Activated CD4-positive, alpha-beta T cell treated with anti-CD3 and anti-CD28 coated beads, Interleukin-2, amount 50 U/mL, for 16 hours (primary cell): ENCODE results near the gene AK2.
"Not testable (repeated sequence)": the region's sequence is repeated elsewhere in the genome, so short reads cannot be mapped to it uniquely, and the experiment has no call there.

ENCODE experiments used
- DNase-seq: peaks from one replicate; pipeline ENCODE4 v3.0.0-alpha.2; 2020

AK2 gene

GRCh38 chr1:33050221-33051076 lies 13.8 kb upstream of the AK2 start:
- no peak for DNase-seq

- DNase-seq, result no peak
Measured at GRCh38 chr1:33049371-33049770, 12.7 kb upstream of the AK2 start.

- DNase-seq, result no peak
Measured at GRCh38 chr1:33048426-33048825, 11.7 kb upstream of the AK2 start.

- DNase-seq, result no peak
Measured at GRCh38 chr1:33047839-33048305, 11.2 kb upstream of the AK2 start.

GRCh38 chr1:33047290-33047689 lies 10.6 kb upstream of the AK2 start:
- no peak for DNase-seq

GRCh38 chr1:33046234-33046633 lies 9.6 kb upstream of the AK2 start:
- DNase-seq, result not testable (repeated sequence)

GRCh38 chr1:33045814-33046213 lies 9.1 kb upstream of the AK2 start:
- DNase-seq, result peak; percentile 55

GRCh38 chr1:33045246-33045645 lies 8.6 kb upstream of the AK2 start:
- no peak for DNase-seq

- DNase-seq, result no peak
Measured at GRCh38 chr1:33043267-33044092, 6.8 kb upstream of the AK2 start.

- no peak for DNase-seq
Measured at GRCh38 chr1:33042831-33043230, 6.1 kb upstream of the AK2 start.

GRCh38 chr1:33041026-33041425 lies 4.3 kb upstream of the AK2 start:
- DNase-seq, result no peak

GRCh38 chr1:33039840-33040239 lies 3.2 kb upstream of the AK2 start:
- no peak for DNase-seq

GRCh38 chr1:33036051-33036525 lies 595 bp downstream of the AK2 start:
- peak; percentile 27 for DNase-seq

- DNase-seq, result no peak
Measured at GRCh38 chr1:33032126-33032869, 4.4 kb downstream of the AK2 start.

- DNase-seq, result no peak
Measured at GRCh38 chr1:33031506-33031905, 5.2 kb downstream of the AK2 start.

- no peak for DNase-seq
Measured at GRCh38 chr1:33030575-33030974, 6.1 kb downstream of the AK2 start.

GRCh38 chr1:33029921-33030320 lies 6.8 kb downstream of the AK2 start:
- no peak for DNase-seq

GRCh38 chr1:33029209-33029608 lies 7.5 kb downstream of the AK2 start:
- DNase-seq, result no peak

- DNase-seq, result no peak
Measured at GRCh38 chr1:33025761-33026160, 10.9 kb downstream of the AK2 start.

- no peak for DNase-seq
Measured at GRCh38 chr1:33025180-33025569, 11.5 kb downstream of the AK2 start.

- peak; percentile 60 for DNase-seq
Measured at GRCh38 chr1:33024430-33025179, 12.1 kb downstream of the AK2 start.

- DNase-seq, result no peak
Measured at GRCh38 chr1:33022650-33023200, 14.0 kb downstream of the AK2 start.
